HG02610 (cell line): ENCODE results near the gene DRC7.

Source experiments
- ATAC-seq: cut with Tn5 transposase; IDR thresholded peaks from one replicate; pipeline ENCODE4 v1.9.1; 2021; ENCODE audit warnings: mild to moderate bottlenecking, moderate library complexity; ENCODE audit not compliant: unreplicated experiment

Gene DRC7

GRCh38 chr16:57748596-57748995 lies 54.0 kb downstream of the DRC7 start:
- no peak for ATAC-seq

GRCh38 chr16:57749101-57749692 lies 54.6 kb downstream of the DRC7 start:
- no peak for ATAC-seq

- ATAC-seq = no peak
Observed at GRCh38 chr16:57749856-57750452, 55.3 kb downstream of the DRC7 start.

- no peak for ATAC-seq
Observed at GRCh38 chr16:57750796-57751538, 56.4 kb downstream of the DRC7 start.

GRCh38 chr16:57751539-57752202 lies 57.1 kb downstream of the DRC7 start:
- ATAC-seq = no peak

GRCh38 chr16:57752203-57752580 lies 57.6 kb downstream of the DRC7 start:
- no peak for ATAC-seq

GRCh38 chr16:57752581-57753447 lies 58.2 kb downstream of the DRC7 start:
- ATAC-seq = no peak

GRCh38 chr16:57753448-57754353 lies 59.1 kb downstream of the DRC7 start:
- no peak for ATAC-seq

- no peak for ATAC-seq
Observed at GRCh38 chr16:57754354-57755060, 59.9 kb downstream of the DRC7 start.

GRCh38 chr16:57755061-57755684 lies 60.6 kb downstream of the DRC7 start:
- ATAC-seq = no peak

- ATAC-seq = no peak
Observed at GRCh38 chr16:57755726-57756423, 61.3 kb downstream of the DRC7 start.

- peak; percentile 5 for ATAC-seq
Observed at GRCh38 chr16:57756424-57757325, 62.1 kb downstream of the DRC7 start.

GRCh38 chr16:57757326-57757786 lies 62.8 kb downstream of the DRC7 start:
- ATAC-seq = peak; percentile 81

- no peak for ATAC-seq
Observed at GRCh38 chr16:57757883-57758282, 63.3 kb downstream of the DRC7 start.

- no peak for ATAC-seq
Observed at GRCh38 chr16:57758331-57759117, 63.9 kb downstream of the DRC7 start.

GRCh38 chr16:57759131-57759530 lies 64.5 kb downstream of the DRC7 start:
- no peak for ATAC-seq
